Heart right ventricle (tissue), 16 donors: Measurements from ENCODE around the gene KRTAP10-10. TPM values are rescaled to one million over a fixed set of nuclear protein-coding genes. Genes with fewer than 3 reads are reported as not detected.
"Not testable (repeated sequence)": the region's sequence is repeated elsewhere in the genome, so short reads cannot be mapped to it uniquely, and the experiment has no call there.

Experiments used
- ATAC-seq, 8 donors: fragments of 200-7000 bp; cut with Tn5 transposase; one replicate each; pipeline ENCODE4 v1.9.1; 2020; ENCODE audit warnings: mild to moderate bottlenecking in 8 of 8, moderate library complexity in 8 of 8, moderate number of reproducible peaks in 1 of 8
- DNase-seq, 2 donors: peaks; one replicate each; pipeline ENCODE4 v3.0.0-alpha.2; 2020
- H3K27ac ChIP-seq, 10 donors: fragments of 200-600 bp; sonication (generic) in 2 of 10; one replicate each; pipeline versions ENCODE4 v1.5.0 to v1.8.0; 2020 to 2022; ENCODE audit warnings: mild to moderate bottlenecking in 3 of 10
- H3K27me3 ChIP-seq, 7 donors: fragments of 200-600 bp; one replicate each; pipeline ENCODE4 v1.8.0; 2021 to 2022; ENCODE audit warnings: mild to moderate bottlenecking in 2 of 7
- H3K36me3 ChIP-seq, 9 donors: fragments of 200-600 bp; sonication (generic) in 1 of 9; one replicate each; pipeline versions ENCODE4 v1.5.0 to v1.8.0; 2020 to 2022; ENCODE audit warnings: mild to moderate bottlenecking in 2 of 9
- H3K4me1 ChIP-seq, 9 donors: fragments of 200-600 bp; sonication (generic) in 1 of 9; one replicate each; pipeline versions ENCODE4 v1.5.0 to v1.8.0; 2020 to 2022; ENCODE audit warnings: mild to moderate bottlenecking in 4 of 9
- H3K4me3 ChIP-seq, 10 donors: fragments of 200-600 bp; sonication (generic) in 2 of 10; one replicate each; pipeline versions ENCODE4 v1.5.0 to v1.8.0; 2020 to 2022; ENCODE audit warnings: mild to moderate bottlenecking in 7 of 10, moderate library complexity in 2 of 10
- H3K9me3 ChIP-seq, 11 donors: fragments of 200-600 bp in 10 of 11; sonication (generic) in 2 of 11; one replicate each; pipeline versions ENCODE4 v1.5.0 to v1.8.0; 2013 to 2022; ENCODE audit warnings: mild to moderate bottlenecking in 2 of 11, control low read depth in 1 of 11, moderate library complexity in 1 of 11
- CTCF ChIP-seq, 9 donors: fragments of 200-600 bp; sonication (generic) in 2 of 9; IDR thresholded peaks; one replicate each; pipeline versions ENCODE4 v1.5.0 to v1.8.0; 2021 to 2022; ENCODE audit warnings: antibody characterized with exemption in 9 of 9, mild to moderate bottlenecking in 5 of 9, moderate library complexity in 1 of 9
- WGBS, 2 donors: extraction: QIAGEN DNeasy Blood & Tissue Kit; methylation state at CpG; one replicate each; pipeline ENCODE4 v1.1.7; 2013; ENCODE audit warnings: inconsistent platforms in 1 of 2; 5-methylcytosine and 5-hydroxymethylcytosine counted together
- intact Hi-C, 10 donors: fragments of 100-400 bp; cut with DNase I; formaldehyde crosslinking; loops; one replicate each; pipeline versions ENCODE4 v1.11.1 to v1.14.2; 2022
- polyA plus RNA-seq, 2 donors: library from polyadenylated mRNA; stranded (reverse); fragments of 200-250 nt; gene quantifications; one replicate each; pipeline ENCODE4 v1.2.3, GENCODE V29; 2013
- total RNA-seq, 10 donors: library from RNA; stranded (reverse); fragmentation: NEBNext Ultra II Directional in 3 of 10; extraction: Animal tissue kit (Norgen Biotek cat#: 25700) in 3 of 10; gene quantifications; one replicate each; pipeline versions ENCODE4 v1.2.1 to v1.2.4, GENCODE V29; 2021 to 2023
- donor health status: Arrhythmogenic right ventricular cardiomyopathy.
- donor health status: ischemic (EF 13 %, LVEDD 7.1; RV severe dilation, severe dysfunction).
- donor health status: healthy with polysubstance abuse.
- donor health status: DM: no; HTN: yes; CAD: no.
- donor health status: DM: no; HTN: no; CAD: no.
- donor health status: ischemic (EF 25% LVEDD 6.9; RV normal size, moderate dysfunction).
- donor health status: ischemic (EF 25% LVEDD 5.7; RV mildly dilated, moderate dysfunction).
- donor health status: healthy.
- donor health status: DM: yes; HTN: yes; CAD: no.
- donor health status: Ischemic cardiomyopathy.
- donor health status: ischemic (EF 35%, LVEDD 5.7; RV mildly dilated, moderate dysfunction).
- donor health status: nonischemic (EF 11% LVEDD 7.7; RV severe dilation, severe dysfunction).
- donor health status: DM: yes; HTN: yes; CAD: no.
- donor health status: PGD.
- donor health status: ischemic (EF 29% LVEDD 5.4; RV normal size, mild dysfunction).
- donor health status: nonischemic (EF 23%, LVEDD 6.1; RV moderate dilation, normal function).

Gene KRTAP10-10
- total and polyA plus RNA-seq, 12 donors: not detected

GRCh38 chr21:44639331-44639655 is 2.1 kb downstream of the KRTAP10-10 start:
- WGBS, 2 donors: 80 to 83% methylated on average over 12 of the region's 12 CpGs
- no peak for TF ChIP-seq CTCF (IDR thresholded peaks at IDR 0.05)
- DNase-seq: no peak
- Histone ChIP-seq H3K36me3 (no peaks in the 10 kb centered on the region), H3K4me3 (no peak overlapping the region), H3K27ac (no peak overlapping the region), H3K27me3 (peaks cover 0 to 40% (median 15%) of the 10 kb centered on the region in 7 donors), H3K9me3 (peaks cover 0 to 41% (median 2%) of the 10 kb centered on the region in 11 donors), H3K4me1 (no peaks in the 10 kb centered on the region)
- no peak for ATAC-seq
- intact Hi-C loops: no loop called here

- peaks cover 0 to 51% (median 14%) of the 10 kb centered on the region in 11 donors for H3K9me3 ChIP-seq
- H3K4me3 ChIP-seq: no peak overlapping the region
- intact Hi-C loops: no loop called here
- WGBS, 2 donors: 73 to 80% methylated on average over 5 of the region's 5 CpGs
- DNase-seq (no peak), ATAC-seq (no peak)
- no peak overlapping the region for H3K27ac ChIP-seq
- no peaks in the 10 kb centered on the region for H3K36me3 ChIP-seq
- H3K27me3 ChIP-seq: peaks cover 0 to 38% (median 19%) of the 10 kb centered on the region in 7 donors
- no peaks in the 10 kb centered on the region for H3K4me1 ChIP-seq
- TF ChIP-seq CTCF (IDR thresholded peaks at IDR 0.05): no peak
These were observed 3.6 kb downstream of the KRTAP10-10 start for GRCh38 chr21:44640761-44641160.

GRCh38 chr21:44643741-44644310 is 6.7 kb downstream of the KRTAP10-10 start:
- ATAC-seq (no peak), DNase-seq (no peak)
- no peak for TF ChIP-seq CTCF (IDR thresholded peaks at IDR 0.05)
- 65% methylated on average over 14 of the region's 14 CpGs for WGBS, 2 donors
- Histone ChIP-seq H3K27me3 (peaks cover 0 to 35% (median 26%) of the 10 kb centered on the region in 7 donors), H3K4me3 (no peak overlapping the region), H3K27ac (no peak overlapping the region), H3K9me3 (peaks cover 0 to 56% (median 14%) of the 10 kb centered on the region in 11 donors), H3K36me3 (no peaks in the 10 kb centered on the region), H3K4me1 (no peaks in the 10 kb centered on the region)
- intact Hi-C loops: no loop called here

GRCh38 chr21:44644878-44645277 is 7.7 kb downstream of the KRTAP10-10 start:
- WGBS, 2 donors: 41 to 46% methylated on average over 2 of the region's 2 CpGs
- intact Hi-C loops: no loop called here
- H3K27me3 ChIP-seq: peaks cover 0 to 27% (median 17%) of the 10 kb centered on the region in 7 donors

GRCh38 chr21:44646366-44647221 is 9.4 kb downstream of the KRTAP10-10 start, which contains the start of gene KRTAP10-11:
KRTAP10-11 (plus strand) TSS chr21:44646414; CDS start chr21:44646459, 45 bp downstream.
- 68 to 71% methylated on average over 21 of the region's 21 CpGs for WGBS, 2 donors
- H3K4me1 ChIP-seq, intact Hi-C loops, H3K36me3 ChIP-seq, DNase-seq, ATAC-seq, H3K27ac ChIP-seq, H3K4me3 ChIP-seq: not testable (repeated sequence)
- Histone ChIP-seq H3K9me3 (peaks cover 0 to 40% (median 14%) of the 10 kb centered on the region in 11 donors), H3K27me3 (peaks cover 0 to 29% (median 14%) of the 10 kb centered on the region in 7 donors)

More at GRCh38 chr21:44644878-44645277, 7.7 kb downstream of the KRTAP10-10 start:
- no peak for TF ChIP-seq CTCF (IDR thresholded peaks at IDR 0.05)
- ATAC-seq (no peak), DNase-seq (no peak)
- Histone ChIP-seq H3K9me3 (peaks cover 0 to 55% (median 14%) of the 10 kb centered on the region in 11 donors), H3K4me3 (no peak overlapping the region), H3K36me3 (no peaks in the 10 kb centered on the region), H3K4me1 (no peaks in the 10 kb centered on the region), H3K27ac (no peak overlapping the region)
